HFF-Myc (cell line): ENCODE results near the gene ATP10A.

Experiments used
- DNase-seq: peaks from one replicate; pipeline ENCODE4 v3.0.0-alpha.2; 2011; ENCODE audit warnings: low read depth; ENCODE audit errors: extremely low read depth
- H3K4me3 ChIP-seq: replicated peaks from 2 replicates; pipeline ENCODE4 v1.5.1; 2011; ENCODE audit warnings: low read depth, mild to moderate bottlenecking, control low read depth, low read length
- CTCF ChIP-seq: IDR thresholded peaks from 2 replicates; pipeline ENCODE4 v1.5.1; 2012; ENCODE audit warnings: mild to moderate bottlenecking, low read depth, low read length, control low read depth; ENCODE audit errors: missing control alignments

The ATP10A gene

GRCh38 chr15:25849157-25849921 lies 13.8 kb downstream of the ATP10A start:
- DNase-seq = peak; percentile 55
- H3K4me3 ChIP-seq = peak overlapping the region; percentile 48

GRCh38 chr15:25848784-25849156 lies 14.4 kb downstream of the ATP10A start:
- peak overlapping the region; percentile 48; the same call in 1 of the 2 replicates for H3K4me3 ChIP-seq
- no peak for TF ChIP-seq CTCF
- DNase-seq = no peak

More at GRCh38 chr15:25849157-25849921, 13.8 kb downstream of the ATP10A start:
- TF ChIP-seq CTCF = no peak

- no peak for DNase-seq
- H3K4me3 ChIP-seq = no peak overlapping the region
- TF ChIP-seq CTCF = no peak
These were observed 14.8 kb downstream of the ATP10A start for GRCh38 chr15:25848325-25848724.

GRCh38 chr15:25847051-25847450 lies 16.1 kb downstream of the ATP10A start:
- H3K4me3 ChIP-seq = no peak overlapping the region
- TF ChIP-seq CTCF = no peak
- DNase-seq = no peak

- TF ChIP-seq CTCF = no peak
- H3K4me3 ChIP-seq = no peak overlapping the region
- no peak for DNase-seq
These were observed 16.8 kb downstream of the ATP10A start for GRCh38 chr15:25846377-25846776.

GRCh38 chr15:25844981-25845680 lies 18.0 kb downstream of the ATP10A start:
- DNase-seq = no peak
- no peak overlapping the region for H3K4me3 ChIP-seq
- TF ChIP-seq CTCF = no peak
